Activated CD8-positive, alpha-beta T cell treated with anti-CD3 and anti-CD28 coated beads for 36 hours (primary cell): ENCODE measurements around the gene VWA3B. TPM values are rescaled to one million over a fixed set of nuclear protein-coding genes. Genes with fewer than 3 reads are reported as not detected.
"Not testable (repeated sequence)": the region's sequence is repeated elsewhere in the genome, so short reads cannot be mapped to it uniquely, and the experiment has no call there.

Experiments used
- ATAC-seq: fragments of 200-7000 bp; cut with Tn5 transposase; one replicate; pipeline ENCODE4 v1.10.0; 2021; ENCODE audit warnings: mild to moderate bottlenecking, moderate library complexity
- CTCF ChIA-PET: fragments of 350-600 bp; sonication (Branson Sonifier 250); formaldehyde crosslinking; loops from one replicate; lab custom pipeline; 2021; ENCODE audit warnings: antibody characterized with exemption; lab: Charles Lee
- POLR2A ChIA-PET: fragments of 350-600 bp; sonication (Branson Sonifier 250); formaldehyde crosslinking; loops from one replicate; lab custom pipeline; 2021; ENCODE audit warnings: antibody characterized with exemption; lab: Charles Lee
- DNase-seq: peaks from one replicate; pipeline ENCODE4 v3.0.0-alpha.2; 2020
- H3K27ac Mint-ChIP-seq: one replicate; pipeline ENCODE4 v1.8.0; 2021; ENCODE audit warnings: mild to moderate bottlenecking, mixed read lengths
- H3K27me3 Mint-ChIP-seq: one replicate; pipeline ENCODE4 v1.8.0; 2021; ENCODE audit warnings: mixed read lengths
- H3K36me3 Mint-ChIP-seq: one replicate; pipeline ENCODE4 v1.8.0; 2021; ENCODE audit warnings: low read depth, mixed read lengths
- H3K4me1 Mint-ChIP-seq: one replicate; pipeline ENCODE4 v1.8.0; 2021; ENCODE audit warnings: low read depth, mixed read lengths
- H3K4me3 Mint-ChIP-seq: one replicate; pipeline ENCODE4 v1.8.0; 2021; ENCODE audit warnings: mild to moderate bottlenecking, moderate library complexity, mixed read lengths
- H3K9me3 Mint-ChIP-seq: one replicate; pipeline ENCODE4 v1.8.0; 2021; ENCODE audit warnings: mixed read lengths
- intact Hi-C: fragments of 100-400 bp; cut with micrococcal nuclease; formaldehyde crosslinking; loops from one replicate; pipeline ENCODE4 v1.10.0; 2022
- total RNA-seq, 2 experiments: library from RNA; stranded (reverse); gene quantifications; one replicate each; pipeline ENCODE4 v1.2.3, GENCODE V29; 2021
- TF ChIP-seq, protein P1 (sequence below): fragments of 200-600 bp; IDR thresholded peaks from one replicate; pipeline ENCODE4 v1.8.0; 2022; ENCODE audit warnings: antibody characterized with exemption, mild to moderate bottlenecking

VWA3B gene
- total RNA-seq, 2 experiments from 2014 or later: not detected

DNA sequence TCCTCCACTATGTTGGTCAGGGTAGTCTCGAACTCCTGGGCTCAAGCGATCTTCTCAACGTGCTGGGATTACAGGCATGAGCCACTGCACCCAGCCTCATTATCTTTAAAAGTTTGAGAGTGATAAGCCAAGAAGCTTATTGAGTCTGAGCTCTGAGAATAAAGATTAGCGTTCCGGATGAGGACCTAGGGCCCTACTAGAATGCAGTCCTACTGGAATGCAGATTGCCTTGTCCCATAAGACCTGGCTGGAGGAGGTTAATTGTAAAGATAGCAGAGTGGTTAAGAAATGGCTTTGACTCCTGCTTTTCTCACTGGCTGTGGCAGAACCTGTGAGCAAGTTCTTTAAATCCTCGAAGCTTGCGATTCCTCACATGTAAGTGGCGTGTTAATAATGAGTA, 4.0 kb downstream of the VWA3B start:
- Mint-ChIP-seq H3K27ac (no peak overlapping the region), H3K9me3 (peaks cover 4% of the 10 kb centered on the region), H3K4me1 (peaks cover 13% of the 10 kb centered on the region), H3K4me3 (no peak overlapping the region), H3K36me3 (no peaks in the 10 kb centered on the region), H3K27me3 (peaks cover 17% of the 10 kb centered on the region)
- ChIA-PET POLR2A (no interaction called here), CTCF (interaction anchor here (1.1 kb wide), 1 partner anchor 140 kb away, joined by 3 read pairs; no protein-coding TSS in a partner anchor)
- ATAC-seq (no peak), DNase-seq (no peak)
- TF ChIP-seq, protein P1, sequence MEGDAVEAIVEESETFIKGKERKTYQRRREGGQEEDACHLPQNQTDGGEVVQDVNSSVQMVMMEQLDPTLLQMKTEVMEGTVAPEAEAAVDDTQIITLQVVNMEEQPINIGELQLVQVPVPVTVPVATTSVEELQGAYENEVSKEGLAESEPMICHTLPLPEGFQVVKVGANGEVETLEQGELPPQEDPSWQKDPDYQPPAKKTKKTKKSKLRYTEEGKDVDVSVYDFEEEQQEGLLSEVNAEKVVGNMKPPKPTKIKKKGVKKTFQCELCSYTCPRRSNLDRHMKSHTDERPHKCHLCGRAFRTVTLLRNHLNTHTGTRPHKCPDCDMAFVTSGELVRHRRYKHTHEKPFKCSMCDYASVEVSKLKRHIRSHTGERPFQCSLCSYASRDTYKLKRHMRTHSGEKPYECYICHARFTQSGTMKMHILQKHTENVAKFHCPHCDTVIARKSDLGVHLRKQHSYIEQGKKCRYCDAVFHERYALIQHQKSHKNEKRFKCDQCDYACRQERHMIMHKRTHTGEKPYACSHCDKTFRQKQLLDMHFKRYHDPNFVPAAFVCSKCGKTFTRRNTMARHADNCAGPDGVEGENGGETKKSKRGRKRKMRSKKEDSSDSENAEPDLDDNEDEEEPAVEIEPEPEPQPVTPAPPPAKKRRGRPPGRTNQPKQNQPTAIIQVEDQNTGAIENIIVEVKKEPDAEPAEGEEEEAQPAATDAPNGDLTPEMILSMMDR: no peak
- intact Hi-C loops: no loop called here

DNA sequence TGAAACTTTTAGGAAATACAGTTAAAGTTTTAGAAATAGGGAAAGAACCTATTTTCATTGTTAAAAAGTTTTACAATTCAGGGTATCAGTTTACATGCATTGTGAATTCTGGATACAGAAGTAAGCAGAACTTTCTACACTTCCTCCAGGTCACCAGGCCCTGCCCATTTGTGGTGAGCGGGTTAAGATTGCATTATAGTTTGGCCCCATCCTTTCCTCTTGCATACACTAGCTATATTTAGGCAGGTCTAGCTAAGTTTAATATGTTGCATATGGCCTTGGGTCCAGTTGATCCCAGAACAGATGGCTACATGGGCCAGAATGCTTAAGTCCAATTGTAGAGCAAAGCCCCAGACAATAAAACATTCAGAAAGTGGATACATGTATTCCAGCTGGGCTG, 4.8 kb downstream of the VWA3B start:
- Mint-ChIP-seq H3K27ac (no peak overlapping the region), H3K27me3 (peaks cover 12% of the 10 kb centered on the region), H3K36me3 (no peaks in the 10 kb centered on the region), H3K9me3 (peaks cover 5% of the 10 kb centered on the region), H3K4me1 (peaks cover 9% of the 10 kb centered on the region), H3K4me3 (no peak overlapping the region)
- TF ChIP-seq, protein P1: no peak
- CTCF ChIA-PET: no interaction called here
- ATAC-seq (no peak), DNase-seq (no peak)
- intact Hi-C loops: no loop called here
- POLR2A ChIA-PET: no interaction called here

DNA sequence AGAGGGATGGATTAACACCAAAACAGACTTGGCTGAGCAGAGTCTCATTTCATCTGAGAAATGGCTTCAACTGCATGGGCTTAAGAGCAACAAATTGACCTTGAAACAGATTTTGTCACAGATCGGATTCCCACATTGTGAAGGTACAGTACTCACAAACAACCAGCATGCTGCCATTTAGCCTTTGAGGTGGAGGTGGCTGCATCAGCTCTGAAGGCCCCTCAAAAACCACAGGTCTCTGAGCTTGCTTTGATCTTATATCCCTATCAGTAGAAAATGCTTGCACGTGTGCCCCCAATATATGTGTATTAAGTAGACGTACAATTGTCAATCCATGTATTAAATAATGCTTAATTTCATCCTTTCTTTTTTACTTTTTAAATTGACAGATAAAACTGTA, 6.2 kb downstream of the VWA3B start:
- H3K36me3 Mint-ChIP-seq: no peaks in the 10 kb centered on the region
- peaks cover 9% of the 10 kb centered on the region for H3K9me3 Mint-ChIP-seq
- ATAC-seq (no peak), DNase-seq (no peak)
- ChIA-PET CTCF (no interaction called here), POLR2A (no interaction called here)
- no peak overlapping the region for H3K4me3 Mint-ChIP-seq
- intact Hi-C loops: no loop called here
- H3K27ac Mint-ChIP-seq: no peak overlapping the region
- TF ChIP-seq, protein P1: no peak
- peaks cover 5% of the 10 kb centered on the region for H3K27me3 Mint-ChIP-seq
- H3K4me1 Mint-ChIP-seq: no peaks in the 10 kb centered on the region

GRCh38 chr2:98093611-98094010, 6.6 kb downstream of the VWA3B start:
- no peak overlapping the region for H3K4me3 Mint-ChIP-seq

GRCh38 chr2:98099939-98100743, 13.2 kb downstream of the VWA3B start:
- ATAC-seq (no peak), DNase-seq (no peak)
- Mint-ChIP-seq H3K4me1 (no peaks in the 10 kb centered on the region), H3K9me3 (peaks cover 14% of the 10 kb centered on the region), H3K36me3 (no peaks in the 10 kb centered on the region), H3K4me3 (no peak overlapping the region), H3K27ac (no peak overlapping the region), H3K27me3 (peaks cover 2% of the 10 kb centered on the region)
- TF ChIP-seq, protein P1: no peak
- intact Hi-C loops: no loop called here
- CTCF ChIA-PET: interaction anchor here (1.5 kb wide), 1 partner anchor 11 kb away, joined by 3 read pairs; no protein-coding TSS in a partner anchor
- POLR2A ChIA-PET: no interaction called here

More at GRCh38 chr2:98093611-98094010, 6.6 kb downstream of the VWA3B start:
- no peak for DNase-seq
- ChIA-PET CTCF (no interaction called here), POLR2A (no interaction called here)
- TF ChIP-seq, protein P1: no peak
- peaks cover 9% of the 10 kb centered on the region for H3K9me3 Mint-ChIP-seq
- H3K36me3 Mint-ChIP-seq: no peaks in the 10 kb centered on the region
- intact Hi-C loops: no loop called here
- H3K27me3 Mint-ChIP-seq: peaks cover 2% of the 10 kb centered on the region
- no peak overlapping the region for H3K27ac Mint-ChIP-seq
- no peak for ATAC-seq
- no peaks in the 10 kb centered on the region for H3K4me1 Mint-ChIP-seq

DNA sequence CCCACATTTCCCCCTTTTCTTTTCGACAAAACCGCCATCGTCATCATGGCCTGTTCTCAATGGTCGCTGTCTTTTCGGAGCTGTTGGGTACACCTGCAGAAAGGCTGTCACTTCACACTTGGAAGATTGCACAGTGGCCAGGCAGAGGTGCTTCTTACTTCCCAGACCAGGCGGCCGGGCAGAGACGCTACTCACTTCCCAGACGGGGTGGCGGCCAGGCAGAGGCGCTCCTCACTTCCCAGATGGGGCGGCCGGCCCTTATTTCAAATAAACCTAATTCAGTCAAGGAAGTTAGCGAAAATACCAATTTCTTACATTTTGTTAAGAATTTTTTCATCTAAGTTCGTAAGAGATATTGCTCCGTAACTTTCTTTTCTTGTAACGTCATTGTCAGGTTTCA, 15.3 kb downstream of the VWA3B start:
- H3K9me3 Mint-ChIP-seq, ATAC-seq, H3K27me3 Mint-ChIP-seq, CTCF ChIA-PET, intact Hi-C loops, POLR2A ChIA-PET, H3K4me1 Mint-ChIP-seq, H3K4me3 Mint-ChIP-seq, DNase-seq, H3K27ac Mint-ChIP-seq, H3K36me3 Mint-ChIP-seq: not testable (repeated sequence)
